Lower lobe of right lung (tissue), 2 donors: ENCODE measurements around the gene PCGF2. TPM values are rescaled to one million over a fixed set of nuclear protein-coding genes. Genes with fewer than 3 reads are reported as not detected.
A peak's percentile ranks its signal among the peaks of the same experiment; 100 is the strongest.

Source experiments
- ATAC-seq, 2 donors: fragments of 200-7000 bp; cut with Tn5 transposase; one replicate each; pipeline ENCODE4 v1.9.1; 2020 to 2022; ENCODE audit warnings: mild to moderate bottlenecking in 2 of 2, moderate library complexity in 2 of 2
- DNase-seq: peaks from one replicate; pipeline ENCODE4 v3.0.0-alpha.2; 2020
- H3K27ac ChIP-seq: fragments of 200-600 bp; one replicate; pipeline ENCODE4 v1.8.0; 2022
- H3K27me3 ChIP-seq: fragments of 200-600 bp; one replicate; pipeline ENCODE4 v1.8.0; 2022; ENCODE audit warnings: low read depth
- H3K36me3 ChIP-seq: fragments of 200-600 bp; one replicate; pipeline ENCODE4 v1.8.0; 2022; ENCODE audit warnings: mild to moderate bottlenecking
- H3K4me1 ChIP-seq: fragments of 200-600 bp; one replicate; pipeline ENCODE4 v1.8.0; 2022
- H3K4me3 ChIP-seq: fragments of 200-600 bp; one replicate; pipeline ENCODE4 v1.8.0; 2022; ENCODE audit warnings: mild to moderate bottlenecking
- H3K9me3 ChIP-seq: fragments of 200-600 bp; one replicate; pipeline ENCODE4 v1.8.0; 2022
- intact Hi-C: fragments of 100-400 bp; cut with DNase I; formaldehyde crosslinking; loops from one replicate; pipeline ENCODE4 v1.11.0; 2022
- total RNA-seq: library from RNA; stranded (reverse); fragmentation: NEBNext Ultra II Directional; extraction: Animal tissue kit (Norgen Biotek cat#: 25700); gene quantifications from one replicate; pipeline ENCODE4 v1.2.1, GENCODE V29; 2021
- TF ChIP-seq, protein P1 (sequence below): fragments of 200-600 bp; IDR thresholded peaks from one replicate; pipeline ENCODE4 v1.8.0; 2022; ENCODE audit warnings: antibody characterized with exemption, mild to moderate bottlenecking
- donor health status: DM: no; HTN: yes; CAD: no; lungs with severe emphysema.

The PCGF2 gene
- total RNA-seq, 1 donor from 2014 or later = 53.5 TPM

DNA sequence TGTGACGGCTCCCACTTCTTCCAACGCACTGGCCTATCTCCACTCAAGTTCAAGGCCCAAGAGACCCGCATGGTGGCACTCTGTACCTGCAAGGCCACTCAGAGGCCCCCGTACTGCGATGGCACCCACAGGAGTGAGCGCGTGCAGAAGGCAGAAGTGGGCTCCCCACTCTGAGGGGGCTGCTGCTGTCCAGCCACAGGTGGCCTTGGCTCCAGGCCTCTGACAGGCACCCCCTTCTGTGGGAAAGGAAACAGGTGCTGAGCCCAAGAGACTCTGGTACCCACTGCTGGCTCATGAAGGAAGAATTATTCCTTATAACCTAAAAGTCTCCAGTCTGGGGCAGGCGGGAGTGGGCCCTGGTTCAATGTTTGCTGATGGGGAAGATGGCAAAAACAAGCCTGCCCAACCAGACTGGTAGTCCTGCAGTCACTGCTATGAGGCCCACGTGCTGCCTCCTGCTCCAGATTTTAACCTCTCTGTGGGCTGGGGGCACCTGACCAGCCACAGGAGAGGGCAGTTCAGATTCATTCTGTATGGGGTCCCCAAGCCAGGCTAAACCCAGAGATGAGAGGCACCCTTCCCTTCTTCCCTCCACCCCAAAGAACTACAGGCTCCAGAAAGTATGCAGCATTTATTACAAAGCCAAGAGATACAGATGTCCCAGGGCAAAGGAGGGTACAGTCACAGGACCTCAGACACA, 14.7 kb downstream of the PCGF2 start:
- Histone ChIP-seq H3K9me3 (no peaks in the 10 kb centered on the region), H3K27ac (peak overlapping the region; percentile 27), H3K4me1 (peaks cover 46% of the 10 kb centered on the region), H3K36me3 (peaks cover 44% of the 10 kb centered on the region), H3K4me3 (no peak overlapping the region), H3K27me3 (no peaks in the 10 kb centered on the region)
- ATAC-seq (no peak), DNase-seq (no peak)
- TF ChIP-seq, protein P1, sequence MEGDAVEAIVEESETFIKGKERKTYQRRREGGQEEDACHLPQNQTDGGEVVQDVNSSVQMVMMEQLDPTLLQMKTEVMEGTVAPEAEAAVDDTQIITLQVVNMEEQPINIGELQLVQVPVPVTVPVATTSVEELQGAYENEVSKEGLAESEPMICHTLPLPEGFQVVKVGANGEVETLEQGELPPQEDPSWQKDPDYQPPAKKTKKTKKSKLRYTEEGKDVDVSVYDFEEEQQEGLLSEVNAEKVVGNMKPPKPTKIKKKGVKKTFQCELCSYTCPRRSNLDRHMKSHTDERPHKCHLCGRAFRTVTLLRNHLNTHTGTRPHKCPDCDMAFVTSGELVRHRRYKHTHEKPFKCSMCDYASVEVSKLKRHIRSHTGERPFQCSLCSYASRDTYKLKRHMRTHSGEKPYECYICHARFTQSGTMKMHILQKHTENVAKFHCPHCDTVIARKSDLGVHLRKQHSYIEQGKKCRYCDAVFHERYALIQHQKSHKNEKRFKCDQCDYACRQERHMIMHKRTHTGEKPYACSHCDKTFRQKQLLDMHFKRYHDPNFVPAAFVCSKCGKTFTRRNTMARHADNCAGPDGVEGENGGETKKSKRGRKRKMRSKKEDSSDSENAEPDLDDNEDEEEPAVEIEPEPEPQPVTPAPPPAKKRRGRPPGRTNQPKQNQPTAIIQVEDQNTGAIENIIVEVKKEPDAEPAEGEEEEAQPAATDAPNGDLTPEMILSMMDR = no peak
- intact Hi-C loops = no loop called here

DNA sequence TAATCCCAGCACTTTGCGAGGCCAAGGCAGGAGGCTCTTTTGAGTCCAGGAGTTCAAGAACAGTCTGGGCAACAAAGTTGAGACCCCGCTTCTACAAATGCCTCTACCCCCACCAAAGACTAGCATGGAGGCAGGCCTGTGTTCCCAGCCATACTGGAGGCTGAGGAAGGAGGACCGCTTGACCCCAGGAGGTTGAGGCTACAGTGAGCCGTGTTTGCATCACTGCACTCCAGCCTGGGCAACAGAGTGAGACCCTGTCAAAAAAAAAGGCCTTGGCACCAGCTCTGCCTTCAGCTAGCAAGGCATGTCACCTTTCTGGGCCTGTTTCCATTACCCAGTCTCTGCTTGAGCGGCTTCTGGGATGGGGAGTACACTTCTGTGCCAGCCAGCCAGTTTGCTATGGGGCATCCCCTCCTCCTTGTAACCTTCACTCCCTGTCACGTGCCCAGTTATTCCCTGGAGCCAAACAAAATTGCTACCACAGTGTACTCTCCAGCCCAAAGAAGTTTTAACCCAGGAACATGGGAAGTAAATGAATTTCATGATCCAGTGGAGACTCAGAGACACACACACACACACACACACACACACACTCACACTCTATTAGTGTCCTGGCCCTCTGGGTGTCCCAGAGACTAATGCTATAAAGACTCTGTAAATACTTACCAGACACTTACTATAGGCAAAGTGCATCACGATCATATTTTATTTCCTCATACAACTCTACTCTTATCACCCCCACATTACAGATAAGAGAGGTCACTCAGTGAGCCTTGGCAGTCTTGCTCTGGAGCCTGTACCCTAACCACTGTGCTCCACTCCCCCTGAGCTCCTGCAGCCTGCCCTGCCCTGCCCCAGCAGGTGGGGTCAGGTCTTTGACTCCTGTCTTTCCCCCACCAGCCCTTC, 15.5 kb downstream of the PCGF2 start:
- intact Hi-C loops = no loop called here
- H3K27ac ChIP-seq = peak overlapping the region; percentile 27
- DNase-seq = no peak
- no peaks in the 10 kb centered on the region for H3K9me3 ChIP-seq
- ATAC-seq = no peak
- peaks cover 49% of the 10 kb centered on the region for H3K4me1 ChIP-seq
- TF ChIP-seq, protein P1 = no peak
- peaks cover 36% of the 10 kb centered on the region for H3K36me3 ChIP-seq
- H3K27me3 ChIP-seq = no peaks in the 10 kb centered on the region
- H3K4me3 ChIP-seq = no peak overlapping the region

DNA sequence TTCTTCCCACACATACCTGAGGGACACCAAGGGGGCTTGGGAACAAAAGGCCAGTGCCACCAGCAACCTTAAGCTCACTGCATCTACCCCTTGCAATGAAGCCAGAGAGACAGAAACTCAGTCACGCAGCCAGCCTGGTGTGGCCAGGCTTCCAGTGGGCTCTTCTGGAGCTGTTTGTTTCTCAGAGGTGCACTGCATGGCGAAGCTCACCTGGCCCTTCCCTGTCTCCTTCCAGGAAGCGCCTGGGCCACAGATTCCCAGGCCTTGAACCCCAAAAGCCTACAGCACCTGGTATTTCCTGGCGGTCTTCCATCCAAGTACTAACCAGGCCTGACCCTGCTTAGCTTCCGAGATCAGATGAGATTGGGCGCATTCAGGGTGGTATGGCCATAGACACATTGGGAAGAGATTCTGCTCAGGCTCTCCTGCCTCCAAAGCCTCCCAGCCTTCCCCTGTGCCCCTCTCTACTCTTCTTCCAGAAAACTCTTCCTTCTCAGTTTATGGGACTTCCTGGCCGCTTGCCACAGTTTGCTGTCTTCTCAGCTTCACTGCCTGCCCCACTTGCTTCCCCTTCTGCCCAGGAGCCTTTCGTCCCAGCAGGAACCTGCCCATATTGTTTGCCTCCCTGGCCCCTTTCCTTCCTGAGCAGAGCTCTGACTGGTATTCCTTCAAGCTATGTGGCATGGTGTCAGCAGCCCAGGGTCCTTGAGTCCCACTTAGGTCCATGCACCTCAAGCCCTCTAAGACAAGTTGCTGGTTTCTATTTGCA, 16.4 kb downstream of the PCGF2 start:
- intact Hi-C loops = no loop called here
- no peak for DNase-seq
- Histone ChIP-seq H3K4me1 (peaks cover 49% of the 10 kb centered on the region), H3K27ac (peak overlapping the region; percentile 79), H3K4me3 (peak overlapping the region; percentile 66), H3K27me3 (no peaks in the 10 kb centered on the region), H3K36me3 (peaks cover 26% of the 10 kb centered on the region), H3K9me3 (no peaks in the 10 kb centered on the region)
- ATAC-seq = no peak
- TF ChIP-seq, protein P1 = no peak

DNA sequence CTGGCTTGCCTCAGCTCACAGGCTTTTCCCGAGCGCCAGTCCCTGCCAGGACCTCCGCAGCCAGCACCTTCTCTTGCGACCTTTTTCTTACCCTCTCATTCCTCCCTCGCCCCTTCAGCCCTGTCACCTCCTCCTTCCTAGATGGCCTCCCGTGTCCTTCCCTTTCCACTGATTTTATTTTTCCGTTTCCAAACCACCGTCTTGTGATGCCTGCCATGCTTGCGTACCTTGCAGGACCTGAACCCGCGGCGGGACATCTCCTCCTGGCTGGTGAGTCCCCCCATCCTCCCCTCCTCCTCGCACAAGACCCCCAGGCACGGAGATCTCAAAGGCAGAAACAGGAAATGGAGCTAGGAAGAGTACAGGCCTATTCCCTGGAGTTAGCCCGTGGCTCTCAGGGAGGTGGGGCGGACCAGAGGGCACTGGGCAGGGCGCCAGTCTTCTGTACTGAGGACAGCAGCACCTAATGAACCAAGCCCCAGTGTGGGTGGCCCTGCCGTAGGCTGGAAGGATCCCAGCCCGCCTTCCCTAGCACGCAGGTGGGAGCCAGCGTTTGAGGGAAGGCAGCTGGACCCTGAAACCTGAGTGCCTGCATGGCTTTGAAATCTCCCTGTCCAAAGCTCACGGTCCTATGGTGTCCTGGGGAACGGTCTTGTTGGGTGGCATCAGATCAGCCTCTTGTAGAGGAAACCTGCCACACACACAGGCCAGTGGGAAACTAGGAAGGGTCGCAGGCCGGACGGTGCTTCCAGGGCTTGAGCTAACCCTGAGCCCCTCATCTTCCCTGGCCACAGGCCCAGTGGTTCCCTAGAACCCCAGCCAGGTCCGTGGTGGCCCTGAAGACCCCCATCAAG, 17.4 kb downstream of the PCGF2 start:
- peak overlapping the region; percentile 79 for H3K27ac ChIP-seq
- DNase-seq (peak; percentile 91), ATAC-seq (peak; percentile 61 to 74)
- H3K9me3 ChIP-seq = no peaks in the 10 kb centered on the region
- intact Hi-C loops = no loop called here
- peaks cover 49% of the 10 kb centered on the region for H3K4me1 ChIP-seq
- H3K27me3 ChIP-seq = no peaks in the 10 kb centered on the region
- H3K4me3 ChIP-seq = peak overlapping the region; percentile 66
- TF ChIP-seq, protein P1 = no peak
- H3K36me3 ChIP-seq = peaks cover 20% of the 10 kb centered on the region
